Breast epithelium (tissue), 4 donors: Measurements from ENCODE around the gene ANGPTL5. TPM values are rescaled to one million over a fixed set of nuclear protein-coding genes. Genes with fewer than 3 reads are reported as not detected.

ENCODE experiments used
- DNase-seq, 2 donors: peaks; one replicate each; pipeline ENCODE4 v3.0.0-alpha.2; 2019; ENCODE audit warnings: low spot score in 2 of 2
- H3K27ac ChIP-seq, 2 donors: fragments of 200-600 bp; sonication (generic) in 1 of 2; one replicate each; pipeline ENCODE4 v1.5.1; 2016 to 2019; ENCODE audit warnings: mild to moderate bottlenecking in 1 of 2
- H3K27me3 ChIP-seq, 2 donors: fragments of 200-600 bp; sonication (generic) in 1 of 2; one replicate each; pipeline versions ENCODE4 v1.5.1 to v1.6.0; 2017 to 2019; ENCODE audit warnings: control low read depth in 1 of 2, mild to moderate bottlenecking in 1 of 2
- H3K36me3 ChIP-seq: fragments of 200-600 bp; one replicate; pipeline ENCODE4 v1.5.1; 2019
- H3K4me1 ChIP-seq, 2 donors: fragments of 200-600 bp; sonication (generic); one replicate each; pipeline ENCODE4 v1.5.1; 2016 to 2019; ENCODE audit warnings: control low read depth in 1 of 2
- H3K4me3 ChIP-seq, 3 donors: fragments of 200-600 bp; sonication (generic); 1 replicate in 2 of 3; 2 replicates in 1 of 3; pipeline ENCODE4 v1.5.1; 2016 to 2019; ENCODE audit warnings: mild to moderate bottlenecking in 3 of 3, moderate library complexity in 2 of 3
- H3K9me3 ChIP-seq, 2 donors: fragments of 200-600 bp; sonication (generic) in 1 of 2; one replicate each; pipeline ENCODE4 v1.5.1; 2016 to 2019; ENCODE audit warnings: control low read depth in 1 of 2
- POLR2A ChIP-seq: fragments of 450-650 bp; IDR thresholded peaks from one replicate; pipeline ENCODE4 v1.6.1; 2016; ENCODE audit warnings: antibody characterized with exemption, mild to moderate bottlenecking, moderate library complexity
- POLR2AphosphoS5 ChIP-seq, 3 donors: sonication (generic); formaldehyde crosslinking; IDR thresholded peaks; one replicate each; pipeline ENCODE4 v1.6.1; 2017; ENCODE audit warnings: antibody characterized with exemption in 3 of 3
- intact Hi-C: fragments of 100-400 bp; cut with DNase I; formaldehyde crosslinking; loops from one replicate; pipeline ENCODE4 v1.15.1; 2023; ENCODE audit warnings: low total_unique reads
- total RNA-seq, 3 donors: library from RNA; depleted of rRNA; stranded (reverse); fragments of >200 nt; gene quantifications; one replicate each; pipeline ENCODE4 v1.1.0, GENCODE V29; 2016
- TF ChIP-seq, protein P1 (sequence below), 3 donors: fragments of 450-650 bp; IDR thresholded peaks; one replicate each; pipeline ENCODE4 v1.5.1; 2016 to 2017; ENCODE audit warnings: antibody characterized with exemption in 3 of 3, mild to moderate bottlenecking in 3 of 3, moderate library complexity in 3 of 3

Gene ANGPTL5
- total RNA-seq, 3 donors from 2014 or later = 0.33 to 5.6 TPM; not detected in 1

DNA sequence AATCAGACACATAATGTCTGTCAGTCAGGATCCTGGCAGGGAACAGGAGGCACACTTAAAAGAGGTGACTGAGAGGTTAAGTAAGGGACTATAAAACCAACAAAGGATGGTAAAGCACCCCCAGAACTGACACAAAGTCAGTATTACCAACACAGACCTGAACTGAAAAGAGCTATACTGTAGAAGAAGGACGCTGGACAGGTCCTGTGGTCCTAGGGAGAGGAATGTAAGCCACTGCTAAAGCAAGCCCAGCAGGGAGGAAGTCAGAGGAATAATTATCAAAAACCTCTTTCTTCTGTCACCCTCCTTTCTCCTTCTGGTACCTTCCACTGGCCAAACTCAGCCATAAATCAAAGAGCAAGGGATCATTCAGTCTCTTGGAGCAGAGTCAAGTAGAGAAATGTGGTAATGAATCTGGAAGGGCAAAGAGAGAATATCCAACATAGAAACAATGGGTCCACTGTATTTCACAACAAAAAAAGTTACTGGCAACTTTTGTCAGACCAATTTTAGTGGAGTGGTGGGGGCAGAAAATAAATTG lies 33.4 kb upstream of the ANGPTL5 start:
- TF ChIP-seq POLR2A = no peak
- no peak for TF ChIP-seq POLR2AphosphoS5 (IDR thresholded peaks at IDR 0.05)
- TF ChIP-seq, protein P1, sequence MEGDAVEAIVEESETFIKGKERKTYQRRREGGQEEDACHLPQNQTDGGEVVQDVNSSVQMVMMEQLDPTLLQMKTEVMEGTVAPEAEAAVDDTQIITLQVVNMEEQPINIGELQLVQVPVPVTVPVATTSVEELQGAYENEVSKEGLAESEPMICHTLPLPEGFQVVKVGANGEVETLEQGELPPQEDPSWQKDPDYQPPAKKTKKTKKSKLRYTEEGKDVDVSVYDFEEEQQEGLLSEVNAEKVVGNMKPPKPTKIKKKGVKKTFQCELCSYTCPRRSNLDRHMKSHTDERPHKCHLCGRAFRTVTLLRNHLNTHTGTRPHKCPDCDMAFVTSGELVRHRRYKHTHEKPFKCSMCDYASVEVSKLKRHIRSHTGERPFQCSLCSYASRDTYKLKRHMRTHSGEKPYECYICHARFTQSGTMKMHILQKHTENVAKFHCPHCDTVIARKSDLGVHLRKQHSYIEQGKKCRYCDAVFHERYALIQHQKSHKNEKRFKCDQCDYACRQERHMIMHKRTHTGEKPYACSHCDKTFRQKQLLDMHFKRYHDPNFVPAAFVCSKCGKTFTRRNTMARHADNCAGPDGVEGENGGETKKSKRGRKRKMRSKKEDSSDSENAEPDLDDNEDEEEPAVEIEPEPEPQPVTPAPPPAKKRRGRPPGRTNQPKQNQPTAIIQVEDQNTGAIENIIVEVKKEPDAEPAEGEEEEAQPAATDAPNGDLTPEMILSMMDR (IDR thresholded peaks at IDR 0.05) = no peak
- no peak for DNase-seq
- intact Hi-C loops = loop anchor here (5.0 kb wide), 1 partner anchor 417 kb away; no protein-coding TSS in a partner anchor
- Histone ChIP-seq H3K4me3 (no peak overlapping the region), H3K27me3 (no peaks in the 10 kb centered on the region), H3K4me1 (no peaks in the 10 kb centered on the region), H3K36me3 (no peaks in the 10 kb centered on the region), H3K27ac (no peak overlapping the region), H3K9me3 (no peaks in the 10 kb centered on the region)

DNA sequence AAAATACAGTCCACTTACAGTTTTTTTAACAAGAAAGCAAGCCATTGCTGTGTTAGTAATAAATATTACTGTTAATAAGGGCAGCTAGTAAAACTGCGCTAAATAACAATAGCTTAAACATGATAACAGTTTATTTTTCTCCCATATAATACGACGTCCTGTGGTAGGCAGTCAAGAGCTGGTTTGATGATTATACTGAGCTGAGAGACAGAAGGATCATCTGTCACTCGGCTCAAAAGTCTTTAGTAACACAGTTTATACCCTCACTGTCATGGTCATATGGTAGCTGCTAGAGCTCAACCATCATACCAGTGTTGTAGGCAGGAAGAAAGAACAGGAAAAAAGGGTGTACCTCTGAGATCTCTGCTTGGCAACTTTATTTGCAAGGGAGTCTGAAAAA lies 29.1 kb upstream of the ANGPTL5 start:
- Histone ChIP-seq H3K9me3 (no peaks in the 10 kb centered on the region), H3K27me3 (no peaks in the 10 kb centered on the region), H3K4me3 (no peak overlapping the region), H3K27ac (no peak overlapping the region), H3K36me3 (no peaks in the 10 kb centered on the region), H3K4me1 (no peaks in the 10 kb centered on the region)
- TF ChIP-seq POLR2A (no peak), POLR2AphosphoS5 (IDR thresholded peaks at IDR 0.05) (no peak)
- TF ChIP-seq, protein P1 (IDR thresholded peaks at IDR 0.05) = no peak
- intact Hi-C loops = no loop called here
- no peak for DNase-seq

DNA sequence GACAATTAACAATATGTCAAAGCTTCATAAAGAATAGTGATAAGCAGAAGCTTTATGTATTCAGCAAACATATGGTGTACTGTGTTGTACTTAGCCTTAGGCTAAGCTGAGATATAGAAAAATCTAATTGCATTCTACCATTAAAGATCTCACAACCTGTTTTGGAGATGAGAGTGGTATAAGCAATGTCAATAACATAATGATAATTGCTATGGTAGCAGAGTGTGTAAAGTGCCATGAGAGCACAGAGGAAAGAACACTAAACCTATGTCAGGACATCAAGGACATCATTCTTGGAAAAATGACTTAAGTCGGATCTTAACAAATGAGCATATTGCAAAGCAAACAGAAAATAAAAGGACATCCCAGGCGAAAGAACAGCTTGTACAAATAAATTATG lies 28.6 kb upstream of the ANGPTL5 start:
- TF ChIP-seq, protein P1 (IDR thresholded peaks at IDR 0.05) = no peak
- TF ChIP-seq POLR2AphosphoS5 (IDR thresholded peaks at IDR 0.05) (no peak), POLR2A (no peak)
- intact Hi-C loops = no loop called here
- no peaks in the 10 kb centered on the region for H3K9me3 ChIP-seq
- no peaks in the 10 kb centered on the region for H3K4me1 ChIP-seq
- no peak for DNase-seq
- H3K36me3 ChIP-seq = no peaks in the 10 kb centered on the region
- H3K27ac ChIP-seq = no peak overlapping the region
- no peak overlapping the region for H3K4me3 ChIP-seq
- no peaks in the 10 kb centered on the region for H3K27me3 ChIP-seq

DNA sequence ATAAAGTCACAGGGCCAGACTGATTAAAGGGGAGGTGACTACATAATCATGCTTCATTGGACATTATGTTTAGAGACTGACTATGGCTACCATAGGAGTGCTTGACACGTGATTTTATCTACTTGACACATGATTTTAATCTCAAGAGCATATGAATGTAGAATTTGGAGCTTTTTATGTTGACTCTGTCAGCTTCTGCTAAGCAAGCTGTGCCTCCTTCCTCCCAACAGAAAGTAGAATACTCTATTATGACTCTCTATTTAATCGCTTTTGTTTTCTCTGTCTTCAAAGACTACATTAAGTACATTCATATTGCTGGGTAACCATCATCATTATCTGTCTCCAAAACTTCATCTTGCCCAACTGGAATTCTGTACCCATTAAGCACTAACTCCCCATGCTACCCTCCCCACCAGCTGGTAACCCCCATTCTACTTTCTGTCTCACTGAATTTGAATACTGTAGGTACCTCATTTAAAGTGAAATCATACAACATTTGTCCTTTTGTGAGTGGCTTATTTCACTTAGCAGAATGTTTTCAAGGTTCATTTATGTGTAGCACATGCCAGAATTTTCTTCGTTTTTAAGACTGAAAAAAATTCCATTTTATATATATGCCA lies 24.7 kb upstream of the ANGPTL5 start:
- Histone ChIP-seq H3K4me3 (no peak overlapping the region), H3K27ac (no peak overlapping the region), H3K27me3 (no peaks in the 10 kb centered on the region), H3K36me3 (no peaks in the 10 kb centered on the region), H3K9me3 (no peaks in the 10 kb centered on the region), H3K4me1 (no peaks in the 10 kb centered on the region)
- intact Hi-C loops = no loop called here
- no peak for DNase-seq
- no peak for TF ChIP-seq POLR2A
- no peak for TF ChIP-seq POLR2AphosphoS5 (IDR thresholded peaks at IDR 0.05)
- TF ChIP-seq, protein P1 (IDR thresholded peaks at IDR 0.05) = no peak

DNA sequence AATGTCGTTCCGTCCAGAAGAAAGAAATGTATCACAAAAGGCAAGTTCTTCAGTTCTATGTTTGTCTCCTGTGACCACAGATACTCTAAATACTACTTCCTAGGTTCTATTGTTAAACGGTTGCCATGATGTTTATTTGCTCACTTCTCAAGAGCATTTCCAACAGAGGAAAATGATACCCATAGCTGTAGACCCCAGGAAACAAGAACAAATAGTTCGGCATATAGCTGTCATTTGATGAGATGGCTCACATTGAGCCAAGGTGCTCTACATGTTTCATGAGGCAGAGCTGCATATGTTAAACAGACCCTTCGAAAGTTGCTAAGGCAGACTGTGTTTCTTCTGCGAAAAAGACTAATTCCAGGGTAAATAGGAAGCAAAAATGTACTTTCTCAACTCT lies 15.4 kb upstream of the ANGPTL5 start:
- no peak overlapping the region for H3K27ac ChIP-seq
- intact Hi-C loops = no loop called here
- no peak for DNase-seq
- H3K9me3 ChIP-seq = no peaks in the 10 kb centered on the region
- H3K4me1 ChIP-seq = no peaks in the 10 kb centered on the region
- H3K27me3 ChIP-seq = no peaks in the 10 kb centered on the region
- TF ChIP-seq, protein P1 (IDR thresholded peaks at IDR 0.05) = no peak
- TF ChIP-seq POLR2AphosphoS5 (IDR thresholded peaks at IDR 0.05) (no peak), POLR2A (no peak)
- no peaks in the 10 kb centered on the region for H3K36me3 ChIP-seq
- H3K4me3 ChIP-seq = no peak overlapping the region
